K562 (cell line): ENCODE results near the gene DDIT3. TPM values are rescaled to one million over a fixed set of nuclear protein-coding genes. Genes with fewer than 3 reads are reported as not detected.

Experiments
- CAMTA2 ChIP-seq: fragments of 250-450 bp; sonication (Bioruptor Pico); conservative IDR thresholded peaks from 2 replicates; pipeline ENCODE4 v1.5.1; 2022
- CREM ChIP-seq: IDR thresholded peaks from 2 replicates; pipeline ENCODE4 v1.6.1; 2014; ENCODE audit warnings: antibody characterized with exemption, low read depth
- DNMT1 ChIP-seq: fragments of 450-650 bp; IDR thresholded peaks from 2 replicates; pipeline ENCODE4 v1.6.1; 2016; ENCODE audit warnings: antibody characterized with exemption, mild to moderate bottlenecking
- FOXM1 ChIP-seq, 2 experiments: fragments of 450-650 bp in 1 of 2; sonication (generic) in 1 of 2; formaldehyde crosslinking in 1 of 2; IDR thresholded peaks; 2 replicates each; pipeline versions ENCODE4 v1.6.1 to v1.9.0; 2017 to 2022; ENCODE audit warnings: low read depth in 2 of 2, mild to moderate bottlenecking in 2 of 2, missing genetic modification reagents in 1 of 2, moderate library complexity in 1 of 2
- GATAD2A ChIP-seq: fragments of 450-650 bp; IDR thresholded peaks from 2 replicates; pipeline ENCODE4 v1.6.1; 2017
- HBP1 ChIP-seq: fragments of 450-650 bp; formaldehyde crosslinking; IDR thresholded peaks from 2 replicates; pipeline ENCODE4 v1.4.0; 2022; ENCODE audit warnings: missing genetic modification characterization
- MLLT1 ChIP-seq, 2 experiments: fragments of 450-650 bp; IDR thresholded peaks; 2 replicates each; pipeline ENCODE4 v1.6.1; 2016
- MYC ChIP-seq, 2 experiments: fragments of 250-450 bp in 1 of 2; sonication (Bioruptor Pico) in 1 of 2; IDR thresholded peaks; 2 replicates each; pipeline versions ENCODE4 v1.5.1 to v1.6.1; 2012 to 2021; ENCODE audit warnings: low read depth in 2 of 2, borderline replicate concordance in 1 of 2, improper control_type of control experiment in 1 of 2, low read length in 1 of 2, mild to moderate bottlenecking in 1 of 2, moderate library complexity in 1 of 2
- NCOA2 ChIP-seq, 2 experiments: fragments of 450-650 bp; IDR thresholded peaks; 2 replicates each; pipeline ENCODE4 v1.6.1; 2018; ENCODE audit warnings: mild to moderate bottlenecking in 2 of 2, moderate library complexity in 1 of 2; ENCODE audit not compliant: partially characterized antibody in 2 of 2
- PRMT5 ChIP-seq: sonication (generic); formaldehyde crosslinking; IDR thresholded peaks from 2 replicates; pipeline ENCODE4 v1.5.0; 2020; ENCODE audit warnings: missing genetic modification reagents
- SNAPC5 ChIP-seq: fragments of 250-450 bp; sonication (Bioruptor Pico); IDR thresholded peaks from 2 replicates; pipeline ENCODE4 v1.8.0; 2021; ENCODE audit warnings: moderate library complexity, mild to moderate bottlenecking, inconsistent platforms
- SPI1 ChIP-seq: IDR thresholded peaks from 2 replicates; pipeline ENCODE4 v1.6.1; 2011; ENCODE audit warnings: low read depth, low read length, control low read depth, borderline replicate concordance
- ZBTB11 ChIP-seq, 3 experiments: fragments of 200-800 bp in 1 of 3; fragments of 250-450 bp in 1 of 3; fragments of 450-650 bp in 1 of 3; sonication (Bioruptor Pico) in 1 of 3; sonication (Bioruptor generic) in 1 of 3; formaldehyde crosslinking in 1 of 3; IDR thresholded peaks; 2 replicates each; pipeline versions ENCODE4 v1.6.1 to v1.8.0; 2016 to 2022; ENCODE audit warnings: mild to moderate bottlenecking in 2 of 3, missing genetic modification characterization in 2 of 3, missing compliant biosample characterization in 1 of 3, moderate library complexity in 1 of 3
- ZBTB26 ChIP-seq: fragments of 450-650 bp; formaldehyde crosslinking; IDR thresholded peaks from 2 replicates; pipeline ENCODE4 v1.4.0; 2022; ENCODE audit warnings: missing genetic modification characterization
- ZNF639 ChIP-seq, 2 experiments: fragments of 200-800 bp in 1 of 2; sonication (Bioruptor generic) in 1 of 2; sonication (generic) in 1 of 2; formaldehyde crosslinking in 1 of 2; IDR thresholded peaks in 1 of 2; conservative IDR thresholded peaks in 1 of 2; 2 replicates each; pipeline versions ENCODE4 v1.5.0 to v1.6.1; 2016 to 2020; ENCODE audit warnings: missing compliant biosample characterization in 1 of 2, missing genetic modification characterization in 1 of 2, missing genetic modification reagents in 1 of 2
- polyA plus RNA-seq, 8 experiments: library from polyadenylated mRNA; depleted of rRNA in 4 of 8; stranded (reverse) in 5 of 8; unstranded in 3 of 8; fragments of >200 nt; fragmentation: Nextera tagmentation in 2 of 8; fragmentation: Illumina TruSeq in 1 of 8; extraction: Ambion mirVana in 2 of 8; extraction: Trizol in 1 of 8; gene quantifications; 2 replicates each; pipeline versions ENCODE4 v1.2.1 to v1.2.3, GENCODE V29; 2011 to 2014; ENCODE audit warnings: inconsistent platforms in 1 of 8, missing spikeins in 1 of 8
- total RNA-seq, 7 experiments: library from RNA; depleted of rRNA in 6 of 7; stranded (reverse); fragments of >200 nt in 6 of 7; fragmentation: Illumina TruSeq in 2 of 7; extraction: Trizol in 2 of 7; gene quantifications; 2 replicates each; pipeline versions ENCODE4 v1.2.1 to v1.2.3, GENCODE V29; 2011 to 2021; ENCODE audit warnings: low replicate concordance in 1 of 7

DDIT3 gene
- total and polyA plus RNA-seq, 9 of the 15 experiments (the other 6 are each of a cell fraction or from before 2014, with no cell fraction given), result 59.1 to 272 (median 89.9) TPM

GRCh38 chr12:57522887-57523705, 2.8 kb upstream of the DDIT3 start (continued):
- TF ChIP-seq GATAD2A, result no peak
- TF ChIP-seq ZBTB11 (CRISPR knock-in tag; IDR thresholded peaks at IDR 0.05), result 0 out of 6 replicates have a peak, but pooled peaks of 1 of the 3 experiments have one; percentile 8
- TF ChIP-seq CREM, result peak; percentile 5; the same call in 1 of the 2 replicates
- TF ChIP-seq CAMTA2 (CRISPR knock-in tag), result no peak
- peak in 1 of 2 experiments; percentile 95; a peak in 2 of 4 replicates for TF ChIP-seq ZNF639 (CRISPR knock-in tag; conservative IDR thresholded peaks at IDR 0.05 in 1 of 2, IDR thresholded peaks at IDR 0.05 in 1 of 2)
- TF ChIP-seq ZBTB26 (CRISPR knock-in tag), result peak; percentile 86
- TF ChIP-seq HBP1 (CRISPR knock-in tag), result 0 out of 2 replicates have a peak, but pooled peaks have one; percentile 42
- no peak for TF ChIP-seq FOXM1 (IDR thresholded peaks at IDR 0.05; ENCODE audit: low read depth)
- TF ChIP-seq FOXM1 (CRISPR knock-in tag; IDR thresholded peaks at IDR 0.05; ENCODE audit: low read depth), result no peak
- TF ChIP-seq PRMT5 (CRISPR knock-in tag), result no peak
- no peak for TF ChIP-seq DNMT1
- no peak for TF ChIP-seq NCOA2 (IDR thresholded peaks at IDR 0.05; ENCODE audit: partially characterized antibody in 2 of 2)
- peak; percentile 50 to 58; a peak in 2 of 4 replicates for TF ChIP-seq MLLT1 (IDR thresholded peaks at IDR 0.05)
- peak; percentile 61; the same call in 1 of the 2 replicates for TF ChIP-seq SPI1
- 0 out of 2 replicates have a peak, but pooled peaks have one; percentile 13 for TF ChIP-seq MYC (IDR thresholded peaks at IDR 0.05; ENCODE audit: low read depth, low read length)
- TF ChIP-seq MYC (CRISPR knock-in tag; IDR thresholded peaks at IDR 0.05; ENCODE audit: borderline replicate concordance, low read depth), result no peak
- TF ChIP-seq SNAPC5, result no peak
